HCT116 (cell line): ENCODE results near the gene ANXA2. TPM values are rescaled to one million over a fixed set of nuclear protein-coding genes. Genes with fewer than 3 reads are reported as not detected.

Source experiments
- ATAC-seq: fragments of 200-7000 bp; cut with Tn5 transposase; 2 replicates; pipeline ENCODE4 v1.9.1; 2020; ENCODE audit warnings: mild to moderate bottlenecking, moderate library complexity
- BruUV-seq: library from RNA; stranded (reverse); fragments of 400-500 nt; replicated peaks from 2 replicates; lab custom pipeline; 2021; lab: Mats Ljungman, UMichigan
- CTCF ChIA-PET: fragments of 300-600 bp; sonication (Branson Sonifier 250); formaldehyde crosslinking; loops from one replicate; lab custom pipeline; 2021; ENCODE audit warnings: antibody characterized with exemption; lab: Charles Lee
- POLR2A ChIA-PET: fragments of 300-600, 350-600 bp; sonication (Branson Sonifier 250); formaldehyde crosslinking; loops from one replicate; lab custom pipeline; 2021; ENCODE audit warnings: antibody characterized with exemption; lab: Charles Lee
- RAD21 ChIA-PET, 2 experiments: fragments of 300-600 bp; sonication (Branson Sonifier 250); formaldehyde crosslinking; loops; one replicate each; lab custom pipeline; 2023; ENCODE audit warnings: low total read pairs in 2 of 2; ENCODE audit not compliant: uncharacterized antibody in 2 of 2, unreplicated experiment in 2 of 2, low non-redundant PET in 1 of 2; lab: Charles Lee
- DNase-seq: peaks from one replicate; pipeline ENCODE4 v3.0.0-alpha.2; 2010; ENCODE audit warnings: low read depth, low spot score
- H2AFZ ChIP-seq: fragments of 200-600 bp; shearing (Covaris generic), sonication (generic); 2 replicates; pipeline ENCODE4 v1.6.1; 2017; ENCODE audit warnings: low read depth, mixed run types, mixed read lengths, antibody characterized with exemption, low read length; ENCODE audit not compliant: poor library complexity, severe bottlenecking
- H3K27ac ChIP-seq: 2 replicates; pipeline ENCODE4 v1.5.1; 2012; ENCODE audit warnings: low read depth, low read length
- H3K27me3 ChIP-seq: fragments of 200-600 bp; sonication (generic); 2 replicates; pipeline ENCODE4 v1.6.1; 2016; ENCODE audit warnings: mixed run types, low read length, mixed read lengths; ENCODE audit not compliant: insufficient read depth
- H3K36me3 ChIP-seq, 2 experiments: fragments of 200-500 bp in 1 of 2; fragments of 200-600 bp in 1 of 2; sonication (Bioruptor generic) in 1 of 2; sonication (generic) in 1 of 2; 2 replicates each; pipeline versions ENCODE4 v1.5.1 to v1.6.1; 2014 to 2016; ENCODE audit warnings: low read length in 2 of 2, inconsistent platforms in 1 of 2, mixed read lengths in 1 of 2, mixed run types in 1 of 2; ENCODE audit not compliant: insufficient read depth in 2 of 2, control insufficient read depth in 1 of 2
- H3K4me1 ChIP-seq, 2 experiments: fragments of 200-600 bp in 1 of 2; sonication (generic) in 1 of 2; 2 replicates each; pipeline versions ENCODE4 v1.5.1 to v1.6.1; 2012 to 2017; ENCODE audit warnings: low read length in 2 of 2, inconsistent platforms in 1 of 2, mild to moderate bottlenecking in 1 of 2, mixed read lengths in 1 of 2, mixed run types in 1 of 2, moderate library complexity in 1 of 2; ENCODE audit not compliant: insufficient read depth in 2 of 2, control insufficient read depth in 1 of 2
- H3K4me2 ChIP-seq: fragments of 200-600 bp; sonication (generic); 2 replicates; pipeline ENCODE4 v1.6.1; 2017; ENCODE audit warnings: mixed run types, low read length, mixed read lengths
- H3K4me3 ChIP-seq, 2 experiments: fragments of 200-600 bp in 1 of 2; sonication (generic) in 1 of 2; replicated peaks in 1 of 2; 2 replicates each; pipeline ENCODE4 v1.5.1; 2011 to 2016; ENCODE audit warnings: low read length in 2 of 2, control low read depth in 1 of 2, low read depth in 1 of 2, mild to moderate bottlenecking in 1 of 2, mixed read lengths in 1 of 2, mixed run types in 1 of 2
- H3K79me2 ChIP-seq: fragments of 200-600 bp; sonication (generic); 2 replicates; pipeline ENCODE4 v1.6.1; 2017; ENCODE audit warnings: mild to moderate bottlenecking, mixed run types, low read length, moderate library complexity, mixed read lengths; ENCODE audit not compliant: insufficient read depth
- H3K9ac ChIP-seq: fragments of 200-600 bp; sonication (generic); 2 replicates; pipeline ENCODE4 v1.6.1; 2016; ENCODE audit warnings: low read length, mixed read lengths
- H3K9me2 ChIP-seq: fragments of 200-600 bp; sonication (generic), shearing (Covaris generic); 2 replicates; pipeline ENCODE4 v1.6.1; 2017; ENCODE audit warnings: mixed run types, mild to moderate bottlenecking, moderate library complexity; ENCODE audit not compliant: insufficient read depth
- H3K9me3 ChIP-seq, 2 experiments: fragments of 200-500 bp in 1 of 2; fragments of 200-600 bp in 1 of 2; sonication (Bioruptor generic) in 1 of 2; sonication (generic) in 1 of 2; 2 replicates each; pipeline ENCODE4 v1.6.1; 2014 to 2017; ENCODE audit warnings: low read length in 2 of 2, mixed read lengths in 2 of 2, inconsistent platforms in 1 of 2, low read depth in 1 of 2, mild to moderate bottlenecking in 1 of 2, mixed run types in 1 of 2, moderate library complexity in 1 of 2; ENCODE audit not compliant: control insufficient read depth in 1 of 2, insufficient read depth in 1 of 2
- H4K20me1 ChIP-seq: fragments of 200-600 bp; sonication (generic), shearing (Covaris generic); 2 replicates; pipeline ENCODE4 v1.6.1; 2017; ENCODE audit warnings: mixed run types, mild to moderate bottlenecking, moderate library complexity; ENCODE audit not compliant: insufficient read depth
- CBX3 ChIP-seq: IDR thresholded peaks from 2 replicates; pipeline ENCODE4 v1.6.1; 2012; ENCODE audit warnings: low read depth
- CEBPB ChIP-seq: IDR thresholded peaks from 2 replicates; pipeline ENCODE4 v1.6.1; 2012; ENCODE audit warnings: low read depth
- EGR1 ChIP-seq: IDR thresholded peaks from 2 replicates; pipeline ENCODE4 v1.6.1; 2012; ENCODE audit warnings: low read depth
- EZH2 ChIP-seq: fragments of 200-600 bp; sonication (generic); IDR thresholded peaks from 2 replicates; pipeline ENCODE4 v1.6.1; 2017; ENCODE audit warnings: antibody characterized with exemption, mixed run types
- EZH2phosphoT487 ChIP-seq: fragments of 200-600 bp; IDR thresholded peaks from 2 replicates; pipeline ENCODE4 v1.6.1; 2018; ENCODE audit warnings: antibody characterized with exemption, borderline replicate concordance
- FOSL1 ChIP-seq: IDR thresholded peaks from 2 replicates; pipeline ENCODE4 v1.6.1; 2012; ENCODE audit warnings: low read depth
- JUND ChIP-seq: IDR thresholded peaks from 2 replicates; pipeline ENCODE4 v1.6.1; 2012
- POLR2A ChIP-seq: IDR thresholded peaks from 2 replicates; pipeline ENCODE4 v1.7.0; 2011; ENCODE audit warnings: borderline replicate concordance; ENCODE audit not compliant: insufficient read depth, insufficient read length; ENCODE audit errors: extremely low read depth
- POLR2AphosphoS5 ChIP-seq: IDR thresholded peaks from 2 replicates; pipeline ENCODE4 v1.6.1; 2011; ENCODE audit warnings: mild to moderate bottlenecking, low read depth, low read length, moderate library complexity
- RAD21 ChIP-seq: IDR thresholded peaks from 2 replicates; pipeline ENCODE4 v1.6.1; 2012; ENCODE audit warnings: low read depth, mild to moderate bottlenecking
- TCF7L2 ChIP-seq: IDR thresholded peaks from 2 replicates; pipeline ENCODE4 v1.7.0; 2011; ENCODE audit warnings: borderline replicate concordance, inconsistent platforms; ENCODE audit not compliant: insufficient read depth, insufficient read length; ENCODE audit errors: extremely low read depth
- ZFX ChIP-seq: fragments of 450-650 bp; IDR thresholded peaks from 2 replicates; pipeline ENCODE4 v1.6.1; 2017
- ZNF274 ChIP-seq: fragments of 200-500 bp; sonication (Bioruptor generic); IDR thresholded peaks from 2 replicates; pipeline ENCODE4 v1.6.1; 2014; ENCODE audit warnings: mild to moderate bottlenecking, low read depth, low read length, inconsistent platforms
- intact Hi-C: fragments of 100-400 bp; cut with micrococcal nuclease; formaldehyde crosslinking; loops from 2 replicates; pipeline ENCODE4 v1.10.0; 2022
- total RNA-seq: library from RNA; stranded (reverse); gene quantifications from one replicate; pipeline ENCODE4 v1.2.1, GENCODE V29; 2021; ENCODE audit not compliant: unreplicated experiment
- TF ChIP-seq, protein P1 (sequence below), 3 experiments: fragments of 200-600 bp in 1 of 3; sonication (generic) in 1 of 3; IDR thresholded peaks in 2 of 3; conservative IDR thresholded peaks in 1 of 3; 2 replicates each; pipeline ENCODE4 v1.5.1; 2012 to 2017; ENCODE audit warnings: low read depth in 2 of 3, low read length in 2 of 3, antibody characterized with exemption in 1 of 3, borderline replicate concordance in 1 of 3, control low read depth in 1 of 3, mild to moderate bottlenecking in 1 of 3, mixed read lengths in 1 of 3, mixed run types in 1 of 3, moderate library complexity in 1 of 3; ENCODE audit not compliant: insufficient read depth in 1 of 3

ANXA2 gene
- total RNA-seq, 1 experiment from 2014 or later: 1,298 TPM

DNA sequence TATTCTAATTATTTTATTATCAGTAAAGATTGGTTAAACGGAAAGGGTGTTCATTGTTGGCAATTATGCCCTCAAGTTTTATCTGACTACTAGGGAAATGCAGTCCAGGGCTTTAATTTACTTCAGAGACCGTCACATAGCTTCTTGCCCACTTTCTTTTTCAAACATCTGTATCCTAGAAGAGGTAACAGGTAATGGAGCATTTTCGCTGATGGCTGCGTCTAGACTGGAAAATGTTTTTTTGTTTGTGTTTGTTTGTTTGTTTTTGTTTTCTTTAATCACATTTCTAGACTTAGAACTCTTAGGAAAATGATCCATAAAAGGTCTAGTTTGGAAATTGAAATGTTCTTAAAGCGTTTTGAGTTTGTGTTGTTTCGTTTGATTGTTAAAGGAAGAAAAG is 71.4 kb downstream of the ANXA2 start:
- H4K20me1 ChIP-seq: peaks cover 5% of the 10 kb centered on the region; the same call in 1 of the 2 replicates
- DNase-seq (no peak), ATAC-seq (no peak)
- H3K4me3 ChIP-seq: no peak overlapping the region
- H3K4me2 ChIP-seq: 0 out of 2 replicates have a peak overlapping the region, but pooled peaks have one; percentile 8
- ChIA-PET RAD21 (interaction anchor here (0.8 to 2.1 kb wide), 7 partner anchors 163 to 794 kb away, joined by 3 to 6 read pairs (median 4); no protein-coding TSS in a partner anchor), CTCF (interaction anchor here (0.8 to 4.7 kb wide), 25 partner anchors 11 to 636 kb away, joined by 3 to 76 read pairs (median 4); no protein-coding TSS in a partner anchor), POLR2A (no interaction called here)
- H3K9me3 ChIP-seq: no peaks in the 10 kb centered on the region
- H3K27me3 ChIP-seq: peaks cover 42% of the 10 kb centered on the region
- H3K9me2 ChIP-seq: no peaks in the 10 kb centered on the region
- TF ChIP-seq CEBPB (no peak), EGR1 (no peak), JUND (no peak), POLR2AphosphoS5 (no peak), EZH2phosphoT487 (no peak), POLR2A (no peak), CBX3 (no peak), EZH2 (no peak)
- no TSS peak for BruUV-seq
- no peak overlapping the region for H3K27ac ChIP-seq
- no peaks in the 10 kb centered on the region for H3K4me1 ChIP-seq
- no peak overlapping the region for H3K9ac ChIP-seq
- H2AFZ ChIP-seq: peak overlapping the region; percentile 13
- no peaks in the 10 kb centered on the region for H3K36me3 ChIP-seq
- intact Hi-C loops: loop anchor here (1.0 to 5.0 kb wide), 6 partner anchors 189 to 794 kb away; no protein-coding TSS in a partner anchor
- no peaks in the 10 kb centered on the region for H3K79me2 ChIP-seq

DNA sequence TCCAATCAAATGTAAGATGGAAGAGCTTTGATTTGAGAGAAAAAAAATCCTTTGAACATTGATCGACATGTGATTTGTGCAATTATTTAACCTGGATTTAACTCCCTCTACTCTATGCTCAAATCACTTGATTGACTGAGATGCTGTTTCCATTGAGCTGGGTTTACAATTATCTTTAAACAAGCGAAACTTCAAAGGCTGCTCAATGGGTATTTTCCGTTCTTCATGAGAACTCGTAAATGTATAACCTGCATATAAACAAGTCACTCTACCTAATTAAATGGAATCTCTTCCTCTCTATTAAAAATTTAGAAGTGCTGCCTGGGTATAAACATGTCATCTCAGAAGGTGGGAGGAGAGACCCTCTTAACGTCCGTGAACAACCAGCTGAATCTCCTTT is 71.9 kb downstream of the ANXA2 start:
- RAD21 ChIA-PET: interaction anchor here (0.8 to 2.1 kb wide), 4 partner anchors 195 to 793 kb away, joined by 3 to 6 read pairs (median 5); no protein-coding TSS in a partner anchor
- no peaks in the 10 kb centered on the region for H3K9me2 ChIP-seq
- H3K36me3 ChIP-seq: no peaks in the 10 kb centered on the region
- H3K27ac ChIP-seq: no peak overlapping the region
- H3K9ac ChIP-seq: no peak overlapping the region
- POLR2A ChIA-PET: no interaction called here
- H3K79me2 ChIP-seq: no peaks in the 10 kb centered on the region
- H2AFZ ChIP-seq: no peak overlapping the region
- no peaks in the 10 kb centered on the region for H3K4me1 ChIP-seq
- CTCF ChIA-PET: interaction anchor here (0.7 to 4.7 kb wide), 13 partner anchors 11 to 645 kb away, joined by 3 to 76 read pairs (median 8); no protein-coding TSS in a partner anchor
- H3K27me3 ChIP-seq: peaks cover 42% of the 10 kb centered on the region
- TF ChIP-seq FOSL1 (no peak), POLR2A (no peak), RAD21 (no peak), TCF7L2 (no peak), CEBPB (no peak), ZFX (no peak), ZNF274 (no peak)
- TF ChIP-seq, protein P1, sequence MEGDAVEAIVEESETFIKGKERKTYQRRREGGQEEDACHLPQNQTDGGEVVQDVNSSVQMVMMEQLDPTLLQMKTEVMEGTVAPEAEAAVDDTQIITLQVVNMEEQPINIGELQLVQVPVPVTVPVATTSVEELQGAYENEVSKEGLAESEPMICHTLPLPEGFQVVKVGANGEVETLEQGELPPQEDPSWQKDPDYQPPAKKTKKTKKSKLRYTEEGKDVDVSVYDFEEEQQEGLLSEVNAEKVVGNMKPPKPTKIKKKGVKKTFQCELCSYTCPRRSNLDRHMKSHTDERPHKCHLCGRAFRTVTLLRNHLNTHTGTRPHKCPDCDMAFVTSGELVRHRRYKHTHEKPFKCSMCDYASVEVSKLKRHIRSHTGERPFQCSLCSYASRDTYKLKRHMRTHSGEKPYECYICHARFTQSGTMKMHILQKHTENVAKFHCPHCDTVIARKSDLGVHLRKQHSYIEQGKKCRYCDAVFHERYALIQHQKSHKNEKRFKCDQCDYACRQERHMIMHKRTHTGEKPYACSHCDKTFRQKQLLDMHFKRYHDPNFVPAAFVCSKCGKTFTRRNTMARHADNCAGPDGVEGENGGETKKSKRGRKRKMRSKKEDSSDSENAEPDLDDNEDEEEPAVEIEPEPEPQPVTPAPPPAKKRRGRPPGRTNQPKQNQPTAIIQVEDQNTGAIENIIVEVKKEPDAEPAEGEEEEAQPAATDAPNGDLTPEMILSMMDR (IDR thresholded peaks at IDR 0.05 in 2 of 3, conservative IDR thresholded peaks at IDR 0.05 in 1 of 3; ENCODE audit: borderline replicate concordance in 1 of 3, insufficient read depth in 1 of 3, low read depth in 2 of 3, low read length in 2 of 3): no peak
- intact Hi-C loops: loop anchor here (1.0 to 5.0 kb wide), 6 partner anchors 189 to 794 kb away; no protein-coding TSS in a partner anchor
- peaks cover 5% of the 10 kb centered on the region; the same call in 1 of the 2 replicates for H4K20me1 ChIP-seq
- H3K4me3 ChIP-seq: no peak overlapping the region
- BruUV-seq: no TSS peak
- no peak for DNase-seq
- no peak for ATAC-seq
- H3K9me3 ChIP-seq: no peaks in the 10 kb centered on the region
- H3K4me2 ChIP-seq: no peak overlapping the region
